Measurements from ENCODE around the gene ZC3H14.

DNA sequence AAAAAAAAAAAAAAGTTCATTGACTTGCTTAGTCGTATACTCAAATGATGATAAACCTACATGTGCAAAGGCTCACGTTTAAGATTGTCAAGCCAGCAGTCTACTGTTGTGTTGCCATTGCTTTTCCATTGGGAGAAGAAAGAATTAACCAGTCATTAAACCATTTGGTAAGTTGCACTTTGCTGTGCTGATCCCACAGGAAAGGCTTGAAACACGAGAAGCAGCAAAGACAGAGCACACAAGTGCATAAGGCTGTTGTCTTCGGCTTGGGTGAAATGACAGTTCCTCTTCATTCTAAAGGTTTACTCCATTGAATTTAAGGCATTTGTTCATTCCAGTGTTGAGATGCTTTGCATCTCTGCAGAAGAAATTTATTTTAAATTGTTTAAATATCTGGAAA lies 50.1 kb downstream of the ZC3H14 start:
- TF ChIP-seq, protein P1, sequence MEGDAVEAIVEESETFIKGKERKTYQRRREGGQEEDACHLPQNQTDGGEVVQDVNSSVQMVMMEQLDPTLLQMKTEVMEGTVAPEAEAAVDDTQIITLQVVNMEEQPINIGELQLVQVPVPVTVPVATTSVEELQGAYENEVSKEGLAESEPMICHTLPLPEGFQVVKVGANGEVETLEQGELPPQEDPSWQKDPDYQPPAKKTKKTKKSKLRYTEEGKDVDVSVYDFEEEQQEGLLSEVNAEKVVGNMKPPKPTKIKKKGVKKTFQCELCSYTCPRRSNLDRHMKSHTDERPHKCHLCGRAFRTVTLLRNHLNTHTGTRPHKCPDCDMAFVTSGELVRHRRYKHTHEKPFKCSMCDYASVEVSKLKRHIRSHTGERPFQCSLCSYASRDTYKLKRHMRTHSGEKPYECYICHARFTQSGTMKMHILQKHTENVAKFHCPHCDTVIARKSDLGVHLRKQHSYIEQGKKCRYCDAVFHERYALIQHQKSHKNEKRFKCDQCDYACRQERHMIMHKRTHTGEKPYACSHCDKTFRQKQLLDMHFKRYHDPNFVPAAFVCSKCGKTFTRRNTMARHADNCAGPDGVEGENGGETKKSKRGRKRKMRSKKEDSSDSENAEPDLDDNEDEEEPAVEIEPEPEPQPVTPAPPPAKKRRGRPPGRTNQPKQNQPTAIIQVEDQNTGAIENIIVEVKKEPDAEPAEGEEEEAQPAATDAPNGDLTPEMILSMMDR (IDR thresholded peaks at IDR 0.05) = no peak
- TF ChIP-seq POLR2A (IDR thresholded peaks at IDR 0.05) (no peak), EP300 (IDR thresholded peaks at IDR 0.05) (no peak), POLR2AphosphoS5 (IDR thresholded peaks at IDR 0.05) (no peak)

Measured in sigmoid colon (tissue), 4 donors.